Spleen (tissue), 7 donors: ENCODE measurements around the gene FEM1B.

Source experiments
- CTCF ChIP-seq, 11 experiments: fragments of 200-600 bp in 7 of 11; fragments of 450-650 bp in 4 of 11; sonication (generic) in 4 of 11; IDR thresholded peaks in 8 of 11; conservative IDR thresholded peaks in 3 of 11; 1 replicate in 7 of 11; 2 replicates in 4 of 11; pipeline versions ENCODE4 v1.4.0 to v1.8.0; 2016 to 2021; ENCODE audit warnings: antibody characterized with exemption in 11 of 11, inconsistent platforms in 4 of 11, mild to moderate bottlenecking in 1 of 11
- POLR2A ChIP-seq, 3 donors: fragments of 450-650 bp; IDR thresholded peaks; one replicate each; pipeline ENCODE4 v1.5.1; 2017; ENCODE audit warnings: antibody characterized with exemption in 3 of 3, mild to moderate bottlenecking in 1 of 3
- donor health status: DM: no; HTN: no; CAD: no; lungs with moderate emphysema.
- donor health status: DM: no; HTN: no; CAD: no.
- donor health status: DM: no; HTN: no; CAD: no.

GRCh38 chr15:68234060-68234459, 43.5 kb upstream of the FEM1B start:
- TF ChIP-seq CTCF (IDR thresholded peaks at IDR 0.05 in 8 of 11, conservative IDR thresholded peaks at IDR 0.05 in 3 of 11), result no peak
- no peak for TF ChIP-seq POLR2A (IDR thresholded peaks at IDR 0.05)
